H9 (cell line): ENCODE results near the gene MTHFD1. TPM values are rescaled to one million over a fixed set of nuclear protein-coding genes. Genes with fewer than 3 reads are reported as not detected.

Source experiments
- DNase-seq: peaks from one replicate; pipeline ENCODE4 v3.0.0-alpha.2; 2017
- H2AFZ ChIP-seq: one replicate; pipeline ENCODE4 v1.6.1; 2013; ENCODE audit warnings: mild to moderate bottlenecking, low read length, control low read depth, moderate library complexity
- H2AK5ac ChIP-seq: 2 replicates; pipeline ENCODE4 v1.6.1; 2013; ENCODE audit warnings: low read length, control low read depth, mixed read lengths; ENCODE audit not compliant: insufficient read length
- H2BK120ac ChIP-seq: one replicate; pipeline ENCODE4 v1.6.1; 2013; ENCODE audit warnings: low read depth, mild to moderate bottlenecking, low read length, control low read depth, inconsistent platforms; ENCODE audit not compliant: poor library complexity, severe bottlenecking
- H2BK12ac ChIP-seq: 2 replicates; pipeline ENCODE4 v1.6.1; 2013; ENCODE audit warnings: low read length, control low read depth, mixed read lengths, low read depth; ENCODE audit not compliant: insufficient read length
- H2BK15ac ChIP-seq: 2 replicates; pipeline ENCODE4 v1.6.1; 2013; ENCODE audit warnings: low read depth, low read length, control low read depth
- H2BK20ac ChIP-seq: one replicate; pipeline ENCODE4 v1.6.1; 2013; ENCODE audit warnings: low read depth, mild to moderate bottlenecking, low read length, control low read depth, inconsistent platforms; ENCODE audit not compliant: poor library complexity, severe bottlenecking
- H2BK5ac ChIP-seq: 2 replicates; pipeline ENCODE4 v1.6.1; 2013; ENCODE audit warnings: low read length, control low read depth, mixed read lengths; ENCODE audit not compliant: insufficient read length
- H3K14ac ChIP-seq: 2 replicates; pipeline ENCODE4 v1.6.1; 2013; ENCODE audit warnings: low read length, control low read depth; ENCODE audit not compliant: insufficient read depth
- H3K18ac ChIP-seq: 2 replicates; pipeline ENCODE4 v1.6.1; 2013; ENCODE audit warnings: low read depth, mild to moderate bottlenecking, mixed read lengths, low read length, control low read depth; ENCODE audit not compliant: insufficient read length
- H3K23ac ChIP-seq: 2 replicates; pipeline ENCODE4 v1.6.1; 2013; ENCODE audit warnings: low read length, control low read depth, mixed read lengths, low read depth; ENCODE audit not compliant: insufficient read length
- H3K23me2 ChIP-seq: 2 replicates; pipeline ENCODE4 v1.6.1; 2013; ENCODE audit warnings: low read depth, mild to moderate bottlenecking, mixed read lengths, low read length, control low read depth; ENCODE audit not compliant: insufficient read length, poor library complexity, severe bottlenecking
- H3K27ac ChIP-seq: 2 replicates; pipeline ENCODE4 v1.5.1; 2013; ENCODE audit warnings: low read length, control low read depth, mixed read lengths, low read depth; ENCODE audit not compliant: insufficient read length
- H3K27me3 ChIP-seq: 2 replicates; pipeline ENCODE4 v1.6.1; 2013; ENCODE audit warnings: low read length, control low read depth, inconsistent platforms; ENCODE audit not compliant: insufficient read depth
- H3K4ac ChIP-seq: 2 replicates; pipeline ENCODE4 v1.6.1; 2013; ENCODE audit warnings: low read depth, mild to moderate bottlenecking, control low read depth, inconsistent platforms, low read length, moderate library complexity
- H3K4me1 ChIP-seq: 2 replicates; pipeline ENCODE4 v1.6.1; 2013; ENCODE audit warnings: low read length, control low read depth, inconsistent platforms; ENCODE audit not compliant: insufficient read depth
- H3K4me2 ChIP-seq: 2 replicates; pipeline ENCODE4 v1.6.1; 2013; ENCODE audit warnings: low read length, control low read depth, mixed read lengths; ENCODE audit not compliant: insufficient read length, insufficient read depth
- H3K56ac ChIP-seq: 2 replicates; pipeline ENCODE4 v1.6.1; 2013; ENCODE audit warnings: low read depth, mild to moderate bottlenecking, mixed read lengths, low read length, control low read depth; ENCODE audit not compliant: insufficient read length
- H3K79me1 ChIP-seq: 2 replicates; pipeline ENCODE4 v1.6.1; 2013; ENCODE audit warnings: low read depth, mild to moderate bottlenecking, moderate library complexity, low read length, control low read depth, inconsistent platforms; ENCODE audit not compliant: insufficient read depth, poor library complexity, severe bottlenecking
- H3K79me2 ChIP-seq: 2 replicates; pipeline ENCODE4 v1.6.1; 2013; ENCODE audit warnings: low read length, control low read depth, inconsistent platforms; ENCODE audit not compliant: insufficient read depth
- H3K9ac ChIP-seq: 2 replicates; pipeline ENCODE4 v1.6.1; 2013; ENCODE audit warnings: low read length, control low read depth, mixed read lengths; ENCODE audit not compliant: insufficient read length; ENCODE audit errors: extremely low read depth
- H3K9me3 ChIP-seq: one replicate; pipeline ENCODE4 v1.6.1; 2013; ENCODE audit warnings: low read depth, low read length, inconsistent platforms; ENCODE audit not compliant: control insufficient read depth
- H3T11ph ChIP-seq: one replicate; pipeline ENCODE4 v1.6.1; 2013; ENCODE audit warnings: mild to moderate bottlenecking, low read length, control low read depth, inconsistent platforms
- H4K20me1 ChIP-seq: one replicate; pipeline ENCODE4 v1.6.1; 2013; ENCODE audit not compliant: control insufficient read depth, insufficient read length, insufficient read depth
- H4K5ac ChIP-seq: 2 replicates; pipeline ENCODE4 v1.6.1; 2013; ENCODE audit warnings: low read depth, mild to moderate bottlenecking, mixed read lengths, low read length, control low read depth; ENCODE audit not compliant: insufficient read length
- H4K8ac ChIP-seq: replicated peaks from 2 replicates; pipeline ENCODE4 v1.6.1; 2013; ENCODE audit warnings: low read length, control low read depth, mixed read lengths, low read depth; ENCODE audit not compliant: insufficient read length
- H4K91ac ChIP-seq: 2 replicates; pipeline ENCODE4 v1.6.1; 2013; ENCODE audit warnings: low read depth, mild to moderate bottlenecking, moderate library complexity, mixed read lengths, low read length, control low read depth; ENCODE audit not compliant: insufficient read length
- H3K27ac Mint-ChIP-seq, 3 experiments: 2 replicates in 2 of 3; 3 replicates in 1 of 3; pipeline ENCODE4 v1.8.0; 2020 to 2021; ENCODE audit warnings: mixed read lengths in 3 of 3, mild to moderate bottlenecking in 1 of 3, moderate library complexity in 1 of 3
- H3K27me3 Mint-ChIP-seq: 2 replicates; pipeline ENCODE4 v1.8.0; 2021; ENCODE audit warnings: low read depth, mild to moderate bottlenecking, moderate library complexity, mixed read lengths
- H3K36me3 Mint-ChIP-seq, 3 experiments: 2 replicates in 2 of 3; 3 replicates in 1 of 3; pipeline ENCODE4 v1.8.0; 2020 to 2021; ENCODE audit warnings: low read depth in 3 of 3, mixed read lengths in 3 of 3; ENCODE audit not compliant: insufficient read depth in 1 of 3
- H3K4me1 Mint-ChIP-seq, 2 experiments: 2 replicates each; pipeline ENCODE4 v1.8.0; 2020; ENCODE audit warnings: mixed read lengths in 2 of 2
- H3K4me3 Mint-ChIP-seq, 2 experiments: 2 replicates in 1 of 2; 3 replicates in 1 of 2; pipeline ENCODE4 v1.8.0; 2020 to 2021; ENCODE audit warnings: mild to moderate bottlenecking in 2 of 2, mixed read lengths in 2 of 2, moderate library complexity in 1 of 2
- H3K9me3 Mint-ChIP-seq, 2 experiments: 2 replicates in 1 of 2; 3 replicates in 1 of 2; pipeline ENCODE4 v1.8.0; 2020; ENCODE audit warnings: mild to moderate bottlenecking in 2 of 2, mixed read lengths in 2 of 2, moderate library complexity in 1 of 2
- WGBS: extraction: QIAGEN DNeasy Blood & Tissue Kit; methylation state at CpG from one replicate; pipeline ENCODE4 v1.1.7; 2013; ENCODE audit warnings: missing lambda C conversion rate, low lambda C conversion rate, mixed read lengths; ENCODE audit not compliant: insufficient read length; ENCODE audit errors: extremely low coverage; 5-methylcytosine and 5-hydroxymethylcytosine counted together
- total RNA-seq: library from RNA; stranded (reverse); gene quantifications from 2 replicates; pipeline ENCODE4 v1.2.1, GENCODE V29; 2021
- TF ChIP-seq, protein P1 (sequence below): fragments of 200-600 bp; sonication (generic); conservative IDR thresholded peaks from 3 replicates; pipeline ENCODE4 v1.8.0; 2021; ENCODE audit warnings: antibody characterized with exemption, mild to moderate bottlenecking

Gene MTHFD1
- total RNA-seq, 1 experiment from 2014 or later = 203 TPM

DNA sequence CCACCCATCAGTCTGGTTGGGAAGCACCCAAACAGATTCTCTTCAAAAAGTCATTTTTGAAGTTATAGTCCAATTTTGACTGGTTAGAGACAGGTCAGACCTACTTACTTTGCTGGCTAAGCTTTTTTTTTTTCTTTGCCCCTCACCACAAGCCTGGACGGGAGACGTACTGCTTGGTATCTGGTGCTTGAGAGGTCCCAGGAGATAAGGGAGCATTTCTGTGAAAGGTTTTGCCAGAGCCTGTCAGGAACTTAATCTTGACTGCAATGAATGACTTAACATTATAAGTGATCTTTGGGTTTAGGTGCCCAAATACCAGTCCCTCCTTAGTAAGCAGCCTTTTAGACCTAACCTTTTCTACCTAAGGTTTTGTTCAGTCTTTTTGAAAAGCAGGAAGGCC, 6.3 kb downstream of the MTHFD1 start:
- H4K20me1 ChIP-seq = no peaks in the 10 kb centered on the region
- no peak overlapping the region for H2BK20ac ChIP-seq
- H3K56ac ChIP-seq = no peak overlapping the region
- no peaks in the 10 kb centered on the region for H3K9me3 ChIP-seq
- Mint-ChIP-seq H3K4me3 (peak overlapping the region in 1 of 2 experiments; percentile 41; a peak in 1 of 5 replicates), H3K4me1 (peaks cover 51 to 56% of the 10 kb centered on the region in 2 experiments), H3K36me3 (peaks cover 19 to 36% (median 31%) of the 10 kb centered on the region in 3 experiments), H3K9me3 (no peaks in the 10 kb centered on the region; a peak in 1 of 5 replicates), H3K27me3 (no peaks in the 10 kb centered on the region), H3K27ac (peak overlapping the region in 2 of 3 experiments; percentile 27 to 56; a peak in 3 of 7 replicates)
- no peak overlapping the region for H3K14ac ChIP-seq
- TF ChIP-seq, protein P1, sequence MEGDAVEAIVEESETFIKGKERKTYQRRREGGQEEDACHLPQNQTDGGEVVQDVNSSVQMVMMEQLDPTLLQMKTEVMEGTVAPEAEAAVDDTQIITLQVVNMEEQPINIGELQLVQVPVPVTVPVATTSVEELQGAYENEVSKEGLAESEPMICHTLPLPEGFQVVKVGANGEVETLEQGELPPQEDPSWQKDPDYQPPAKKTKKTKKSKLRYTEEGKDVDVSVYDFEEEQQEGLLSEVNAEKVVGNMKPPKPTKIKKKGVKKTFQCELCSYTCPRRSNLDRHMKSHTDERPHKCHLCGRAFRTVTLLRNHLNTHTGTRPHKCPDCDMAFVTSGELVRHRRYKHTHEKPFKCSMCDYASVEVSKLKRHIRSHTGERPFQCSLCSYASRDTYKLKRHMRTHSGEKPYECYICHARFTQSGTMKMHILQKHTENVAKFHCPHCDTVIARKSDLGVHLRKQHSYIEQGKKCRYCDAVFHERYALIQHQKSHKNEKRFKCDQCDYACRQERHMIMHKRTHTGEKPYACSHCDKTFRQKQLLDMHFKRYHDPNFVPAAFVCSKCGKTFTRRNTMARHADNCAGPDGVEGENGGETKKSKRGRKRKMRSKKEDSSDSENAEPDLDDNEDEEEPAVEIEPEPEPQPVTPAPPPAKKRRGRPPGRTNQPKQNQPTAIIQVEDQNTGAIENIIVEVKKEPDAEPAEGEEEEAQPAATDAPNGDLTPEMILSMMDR = no peak
- H3K79me2 ChIP-seq = peaks cover 43% of the 10 kb centered on the region
- H3T11ph ChIP-seq = no peak overlapping the region
- no peak overlapping the region for H2AK5ac ChIP-seq
- no peak overlapping the region for H3K18ac ChIP-seq
- WGBS = no CpG with 5 or more reads among the region's 2 CpGs
- H3K23me2 ChIP-seq = no peaks in the 10 kb centered on the region
- no peak overlapping the region for H3K4ac ChIP-seq
- H2AFZ ChIP-seq = no peak overlapping the region
- no peak overlapping the region for H2BK12ac ChIP-seq
- H3K27me3 ChIP-seq = no peaks in the 10 kb centered on the region
- no peak overlapping the region for H4K5ac ChIP-seq
- no peak for DNase-seq
- no peak overlapping the region for H2BK15ac ChIP-seq
- H2BK5ac ChIP-seq = no peak overlapping the region
- H2BK120ac ChIP-seq = no peak overlapping the region
- H4K8ac ChIP-seq = no peak overlapping the region
- no peak overlapping the region for H4K91ac ChIP-seq
- peaks cover 2% of the 10 kb centered on the region for H3K79me1 ChIP-seq
- H3K23ac ChIP-seq = no peak overlapping the region
- H3K9ac ChIP-seq = no peak overlapping the region
- peaks cover 21% of the 10 kb centered on the region for H3K4me1 ChIP-seq
- H3K4me2 ChIP-seq = no peak overlapping the region
- no peak overlapping the region for H3K27ac ChIP-seq
